Spleen (tissue), 7 donors: ENCODE results near the gene TM9SF4.

Experiments used
- CTCF ChIP-seq, 11 experiments: fragments of 200-600 bp in 7 of 11; fragments of 450-650 bp in 4 of 11; sonication (generic) in 4 of 11; IDR thresholded peaks in 8 of 11; conservative IDR thresholded peaks in 3 of 11; 1 replicate in 7 of 11; 2 replicates in 4 of 11; pipeline versions ENCODE4 v1.4.0 to v1.8.0; 2016 to 2021; ENCODE audit warnings: antibody characterized with exemption in 11 of 11, inconsistent platforms in 4 of 11, mild to moderate bottlenecking in 1 of 11
- POLR2AphosphoS5 ChIP-seq, 3 donors: sonication (generic); formaldehyde crosslinking; IDR thresholded peaks; one replicate each; pipeline ENCODE4 v1.5.1; 2017; ENCODE audit warnings: antibody characterized with exemption in 3 of 3
- donor health status: DM: no; HTN: no; CAD: no; lungs with moderate emphysema.
- donor health status: DM: no; HTN: no; CAD: no.
- donor health status: DM: no; HTN: no; CAD: no.

- no peak for TF ChIP-seq CTCF (IDR thresholded peaks at IDR 0.05 in 8 of 11, conservative IDR thresholded peaks at IDR 0.05 in 3 of 11)
- no peak for TF ChIP-seq POLR2AphosphoS5 (IDR thresholded peaks at IDR 0.05)
Observed at GRCh38 chr20:32134026-32134425, 24.5 kb downstream of the TM9SF4 start.
